GM12878 (cell line): Measurements from ENCODE around the gene CLBA1. TPM values are rescaled to one million over a fixed set of nuclear protein-coding genes. Genes with fewer than 3 reads are reported as not detected.

Experiments used
- ATAC-seq: fragments of 200-7000 bp; cut with Tn5 transposase; 3 replicates; pipeline ENCODE4 v1.9.1; 2020; ENCODE audit warnings: mild to moderate bottlenecking, moderate library complexity
- BruUV-seq: library from RNA; stranded (reverse); fragments of 400-500 nt; replicated peaks from 2 replicates; lab custom pipeline; 2021; lab: Mats Ljungman, UMichigan
- CTCF ChIA-PET: fragments of 300-600 bp; sonication (Branson Sonifier 250); formaldehyde crosslinking; extraction: SDS; loops from one replicate; lab custom pipeline; 2021; ENCODE audit warnings: inconsistent platforms; lab: Yijun Ruan, JAX
- POLR2A ChIA-PET: fragments of 350-600 bp; formaldehyde crosslinking; extraction: SDS; loops from one replicate; lab custom pipeline; 2021; ENCODE audit warnings: inconsistent platforms; lab: Charles Lee
- RAD21 ChIA-PET: fragments of 300-600 bp; sonication (Branson Sonifier 250); formaldehyde crosslinking; loops from one replicate; lab custom pipeline; 2023; ENCODE audit warnings: antibody characterized with exemption; ENCODE audit not compliant: unreplicated experiment; lab: Charles Lee
- SMC1A ChIA-PET: fragments of 300-600 bp; sonication (Branson Sonifier 250); formaldehyde crosslinking; loops from one replicate; lab custom pipeline; 2023; ENCODE audit not compliant: unreplicated experiment, uncharacterized antibody; lab: Charles Lee
- DNase-seq: peaks from one replicate; pipeline ENCODE4 v3.0.0-alpha.2; 2011; ENCODE audit warnings: low read depth, low spot score
- FAIRE-seq: peaks from 3 replicates; lab custom pipeline; 2011; peaks lifted over from hg19 to GRCh38; lab: Jason Lieb, UNC
- H2AFZ ChIP-seq: 2 replicates; pipeline ENCODE4 v1.6.0; 2011; ENCODE audit warnings: low read depth, low read length, control low read depth; ENCODE audit not compliant: control insufficient read depth
- H3K27ac ChIP-seq: 2 replicates; pipeline ENCODE4 v1.5.1; 2011; ENCODE audit warnings: control low read depth; ENCODE audit not compliant: control insufficient read depth, insufficient read depth
- H3K27me3 ChIP-seq, 2 experiments: replicated peaks in 1 of 2; 2 replicates each; pipeline versions ENCODE4 v1.6.0 to v1.6.1; 2011; ENCODE audit warnings: low read length in 1 of 2; ENCODE audit not compliant: control insufficient read depth in 2 of 2, insufficient read depth in 2 of 2
- H3K36me3 ChIP-seq, 2 experiments: 2 replicates each; pipeline ENCODE4 v1.5.1; 2011; ENCODE audit warnings: low read length in 1 of 2; ENCODE audit not compliant: control insufficient read depth in 2 of 2, insufficient read depth in 2 of 2
- H3K4me1 ChIP-seq: 2 replicates; pipeline ENCODE4 v1.6.1; 2011; ENCODE audit warnings: mild to moderate bottlenecking, low read length, moderate library complexity, mixed read lengths; ENCODE audit not compliant: control insufficient read depth, insufficient read depth
- H3K4me2 ChIP-seq: 2 replicates; pipeline ENCODE4 v1.6.0; 2011; ENCODE audit warnings: control low read depth; ENCODE audit not compliant: control insufficient read depth, insufficient read depth
- H3K4me3 ChIP-seq: fragments of 200-600 bp; sonication (generic); 2 replicates; pipeline ENCODE4 v1.5.1; 2016
- H3K79me2 ChIP-seq: 2 replicates; pipeline ENCODE4 v1.6.0; 2011; ENCODE audit warnings: low read length; ENCODE audit not compliant: control insufficient read depth, insufficient read depth
- H3K9ac ChIP-seq: 2 replicates; pipeline ENCODE4 v1.8.0; 2011; ENCODE audit warnings: low read length, control low read depth, mixed read lengths; ENCODE audit not compliant: control insufficient read depth, insufficient read depth
- H3K9me3 ChIP-seq: replicated peaks from 3 replicates; pipeline ENCODE4 v1.5.1; 2011; ENCODE audit warnings: mild to moderate bottlenecking, low read length; ENCODE audit not compliant: control insufficient read depth, insufficient read depth
- H4K20me1 ChIP-seq: 2 replicates; pipeline ENCODE4 v1.6.0; 2011; ENCODE audit not compliant: control insufficient read depth, insufficient read depth
- BCL11A ChIP-seq: IDR thresholded peaks from 2 replicates; pipeline ENCODE4 v1.6.1; 2011; ENCODE audit warnings: low read depth, low read length
- KAT2A ChIP-seq: conservative IDR thresholded peaks from 2 replicates; pipeline ENCODE4 v1.6.1; 2011; ENCODE audit warnings: low read depth, low read length; ENCODE audit not compliant: control insufficient read depth
- POLR2A ChIP-seq: IDR thresholded peaks from 2 replicates; pipeline ENCODE4 v1.6.1; 2011; ENCODE audit warnings: low read depth, mild to moderate bottlenecking, low read length
- WGBS: methylation state at CpG from one replicate; pipeline ENCODE4 v1.1.6; 2016; ENCODE audit warnings: low lambda C conversion rate; ENCODE audit not compliant: insufficient replicate concordance, insufficient coverage; ENCODE audit errors: missing lambda C conversion rate; 5-methylcytosine and 5-hydroxymethylcytosine counted together
- in situ Hi-C: fragments of 300-500 bp; cut with MboI; formaldehyde crosslinking; loops from 9 replicates; pipeline ENCODE4 v1.14.3; 2018; ENCODE audit warnings: mixed read lengths
- intact Hi-C: fragments of 100-400 bp; cut with micrococcal nuclease; formaldehyde crosslinking; loops from one replicate; pipeline ENCODE4 v1.14.2; 2022; ENCODE audit not compliant: unreplicated experiment
- polyA plus RNA-seq, 11 experiments: library from polyadenylated mRNA; depleted of rRNA in 4 of 11; unstranded in 6 of 11; stranded (reverse) in 5 of 11; fragments of >200 nt; fragmentation: Nextera tagmentation in 4 of 11; fragmentation: Illumina TruSeq in 1 of 11; extraction: Ambion mirVana in 4 of 11; extraction: Trizol in 1 of 11; gene quantifications; 1 replicate in 1 of 11; 2 replicates in 10 of 11; pipeline versions ENCODE4 v1.2.1 to v1.2.3, GENCODE V29; 2011 to 2016; ENCODE audit warnings: inconsistent platforms in 2 of 11, missing spikeins in 2 of 11, low read depth in 1 of 11
- total RNA-seq, 4 experiments: library from RNA; depleted of rRNA in 3 of 4; stranded (reverse); fragments of >200 nt in 3 of 4; fragmentation: Illumina TruSeq in 1 of 4; extraction: Trizol in 1 of 4; gene quantifications; 2 replicates each; pipeline versions ENCODE4 v1.2.1 to v1.2.3, GENCODE V29; 2013 to 2021
- TF ChIP-seq, protein P1 (sequence below): IDR thresholded peaks from 2 replicates; pipeline ENCODE4 v1.6.1; 2011; ENCODE audit warnings: borderline replicate concordance, low read depth, mild to moderate bottlenecking, moderate library complexity, mixed read lengths, low read length; ENCODE audit not compliant: insufficient read depth; ENCODE audit errors: extremely low read length
- TF ChIP-seq, protein P2 (sequence below): fragments of 450-650 bp; formaldehyde crosslinking; IDR thresholded peaks from 2 replicates; pipeline ENCODE4 v1.4.0; 2020; ENCODE audit warnings: mild to moderate bottlenecking, moderate library complexity
- TF ChIP-seq, protein P3 (sequence below): fragments of 450-650 bp; IDR thresholded peaks from 2 replicates; pipeline ENCODE4 v1.6.1; 2018; ENCODE audit warnings: mild to moderate bottlenecking, low read depth, moderate library complexity; ENCODE audit not compliant: partially characterized antibody
- TF ChIP-seq, protein P4 (sequence below): IDR thresholded peaks from 2 replicates; pipeline ENCODE4 v1.6.1; 2011; ENCODE audit warnings: low read depth, mild to moderate bottlenecking, low read length, moderate library complexity, borderline replicate concordance; ENCODE audit errors: extremely low read depth

CLBA1 gene
- total and polyA plus RNA-seq, 10 of the 15 experiments (the other 5 are each of a cell fraction or from before 2014, with no cell fraction given), result 0.07 to 1.1 (median 0.62) TPM; not detected in 1

DNA sequence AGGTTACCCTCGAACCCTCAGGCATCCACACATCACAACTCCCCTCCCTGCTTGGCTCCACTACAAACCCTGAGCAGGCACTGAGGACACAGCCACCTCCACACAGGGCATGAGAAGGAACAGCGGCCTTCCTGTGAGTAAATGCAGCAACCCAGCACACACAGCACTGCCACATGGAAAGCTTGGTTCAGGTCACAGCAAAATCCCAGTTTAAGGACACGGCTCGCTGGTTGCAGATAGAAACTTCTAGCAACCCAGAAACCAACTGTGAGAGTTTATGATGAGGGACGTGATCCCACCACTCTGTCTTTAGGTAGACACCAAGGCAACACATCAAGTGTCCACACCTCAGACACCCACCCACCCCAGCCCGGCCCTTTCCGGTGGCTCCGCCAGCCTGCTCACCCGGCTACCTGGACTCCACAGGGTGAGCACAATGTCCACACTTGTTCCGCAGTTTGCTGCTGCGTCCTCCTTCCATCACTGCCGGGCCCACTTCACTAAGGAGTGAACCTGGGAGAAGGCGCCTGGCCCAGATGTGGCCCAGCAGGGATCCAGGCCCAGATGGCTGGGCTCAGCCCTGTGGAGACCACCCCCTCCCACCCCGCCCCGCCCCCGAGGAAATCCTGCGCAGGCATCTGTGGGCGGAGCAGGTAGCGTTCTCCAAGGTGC, 22.1 kb downstream of the CLBA1 start:
- Histone ChIP-seq H3K36me3 (peaks cover 31 to 48% of the 10 kb centered on the region in 2 experiments), H3K27me3 (no peaks in the 10 kb centered on the region), H4K20me1 (no peaks in the 10 kb centered on the region; the same call in none of the 2 replicates), H3K9me3 (no peaks in the 10 kb centered on the region), H3K79me2 (peaks cover 34% of the 10 kb centered on the region), H3K27ac (no peak overlapping the region), H2AFZ (no peak overlapping the region), H3K4me1 (no peaks in the 10 kb centered on the region), H3K4me2 (no peak overlapping the region), H3K9ac (no peak overlapping the region), H3K4me3 (no peak overlapping the region)
- SMC1A ChIA-PET, result no interaction called here
- RAD21 ChIA-PET, result no interaction called here
- in situ Hi-C loops (no loop called here), intact Hi-C loops (no loop called here)
- 100% methylated on average over 14 of the region's 19 CpGs for WGBS
- no peak for DNase-seq
- TF ChIP-seq POLR2A (peak; percentile 64; the same call in 1 of the 2 replicates), BCL11A (no peak)
- no peak for FAIRE-seq
- no TSS peak for BruUV-seq
- POLR2A ChIA-PET, result no interaction called here
- ATAC-seq, result no peak
- CTCF ChIA-PET, result interaction anchor here (0.7 kb wide), 1 partner anchor 77 kb away, joined by 3 read pairs; no protein-coding TSS in a partner anchor

DNA sequence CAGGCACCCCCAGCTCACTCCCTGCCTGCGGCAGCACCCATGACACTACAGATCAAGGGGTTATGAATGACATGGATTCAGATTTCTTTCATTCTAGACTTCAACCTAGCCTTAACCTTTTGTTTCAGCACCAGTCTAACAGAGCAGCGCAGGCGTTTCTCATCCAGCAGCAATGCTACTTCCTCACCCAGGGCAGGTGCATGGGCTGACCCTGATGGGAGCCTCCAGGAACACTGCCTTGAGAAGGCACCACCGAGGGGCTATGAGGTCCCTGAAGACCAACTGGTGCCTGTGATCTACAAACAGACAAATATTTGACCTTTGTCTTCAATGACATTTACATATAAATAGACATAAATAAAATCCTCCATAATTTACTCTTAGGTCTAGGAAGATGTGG, 24.5 kb downstream of the CLBA1 start:
- ChIA-PET POLR2A (no interaction called here), CTCF (no interaction called here), SMC1A (no interaction called here), RAD21 (no interaction called here)
- Histone ChIP-seq H3K9ac (no peak overlapping the region), H3K4me2 (no peak overlapping the region), H3K4me1 (peaks cover 16% of the 10 kb centered on the region), H3K4me3 (no peak overlapping the region), H3K27ac (no peak overlapping the region), H3K27me3 (no peaks in the 10 kb centered on the region), H2AFZ (no peak overlapping the region), H3K36me3 (peaks cover 41 to 52% of the 10 kb centered on the region in 2 experiments), H4K20me1 (no peaks in the 10 kb centered on the region; the same call in none of the 2 replicates), H3K79me2 (peaks cover 58% of the 10 kb centered on the region), H3K9me3 (no peaks in the 10 kb centered on the region)
- in situ Hi-C loops, result no loop called here
- FAIRE-seq (no peak), DNase-seq (no peak), ATAC-seq (no peak)
- intact Hi-C loops, result no loop called here
- BruUV-seq, result no TSS peak
- 80% methylated on average over 4 of the region's 4 CpGs for WGBS
- TF ChIP-seq, protein P1, sequence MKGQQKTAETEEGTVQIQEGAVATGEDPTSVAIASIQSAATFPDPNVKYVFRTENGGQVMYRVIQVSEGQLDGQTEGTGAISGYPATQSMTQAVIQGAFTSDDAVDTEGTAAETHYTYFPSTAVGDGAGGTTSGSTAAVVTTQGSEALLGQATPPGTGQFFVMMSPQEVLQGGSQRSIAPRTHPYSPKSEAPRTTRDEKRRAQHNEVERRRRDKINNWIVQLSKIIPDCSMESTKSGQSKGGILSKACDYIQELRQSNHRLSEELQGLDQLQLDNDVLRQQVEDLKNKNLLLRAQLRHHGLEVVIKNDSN, result no peak
- TF ChIP-seq, protein P2, sequence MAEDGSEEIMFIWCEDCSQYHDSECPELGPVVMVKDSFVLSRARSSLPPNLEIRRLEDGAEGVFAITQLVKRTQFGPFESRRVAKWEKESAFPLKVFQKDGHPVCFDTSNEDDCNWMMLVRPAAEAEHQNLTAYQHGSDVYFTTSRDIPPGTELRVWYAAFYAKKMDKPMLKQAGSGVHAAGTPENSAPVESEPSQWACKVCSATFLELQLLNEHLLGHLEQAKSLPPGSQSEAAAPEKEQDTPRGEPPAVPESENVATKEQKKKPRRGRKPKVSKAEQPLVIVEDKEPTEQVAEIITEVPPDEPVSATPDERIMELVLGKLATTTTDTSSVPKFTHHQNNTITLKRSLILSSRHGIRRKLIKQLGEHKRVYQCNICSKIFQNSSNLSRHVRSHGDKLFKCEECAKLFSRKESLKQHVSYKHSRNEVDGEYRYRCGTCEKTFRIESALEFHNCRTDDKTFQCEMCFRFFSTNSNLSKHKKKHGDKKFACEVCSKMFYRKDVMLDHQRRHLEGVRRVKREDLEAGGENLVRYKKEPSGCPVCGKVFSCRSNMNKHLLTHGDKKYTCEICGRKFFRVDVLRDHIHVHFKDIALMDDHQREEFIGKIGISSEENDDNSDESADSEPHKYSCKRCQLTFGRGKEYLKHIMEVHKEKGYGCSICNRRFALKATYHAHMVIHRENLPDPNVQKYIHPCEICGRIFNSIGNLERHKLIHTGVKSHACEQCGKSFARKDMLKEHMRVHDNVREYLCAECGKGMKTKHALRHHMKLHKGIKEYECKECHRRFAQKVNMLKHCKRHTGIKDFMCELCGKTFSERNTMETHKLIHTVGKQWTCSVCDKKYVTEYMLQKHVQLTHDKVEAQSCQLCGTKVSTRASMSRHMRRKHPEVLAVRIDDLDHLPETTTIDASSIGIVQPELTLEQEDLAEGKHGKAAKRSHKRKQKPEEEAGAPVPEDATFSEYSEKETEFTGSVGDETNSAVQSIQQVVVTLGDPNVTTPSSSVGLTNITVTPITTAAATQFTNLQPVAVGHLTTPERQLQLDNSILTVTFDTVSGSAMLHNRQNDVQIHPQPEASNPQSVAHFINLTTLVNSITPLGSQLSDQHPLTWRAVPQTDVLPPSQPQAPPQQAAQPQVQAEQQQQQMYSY (CRISPR knock-in tag), result no peak
- TF ChIP-seq, protein P3, sequence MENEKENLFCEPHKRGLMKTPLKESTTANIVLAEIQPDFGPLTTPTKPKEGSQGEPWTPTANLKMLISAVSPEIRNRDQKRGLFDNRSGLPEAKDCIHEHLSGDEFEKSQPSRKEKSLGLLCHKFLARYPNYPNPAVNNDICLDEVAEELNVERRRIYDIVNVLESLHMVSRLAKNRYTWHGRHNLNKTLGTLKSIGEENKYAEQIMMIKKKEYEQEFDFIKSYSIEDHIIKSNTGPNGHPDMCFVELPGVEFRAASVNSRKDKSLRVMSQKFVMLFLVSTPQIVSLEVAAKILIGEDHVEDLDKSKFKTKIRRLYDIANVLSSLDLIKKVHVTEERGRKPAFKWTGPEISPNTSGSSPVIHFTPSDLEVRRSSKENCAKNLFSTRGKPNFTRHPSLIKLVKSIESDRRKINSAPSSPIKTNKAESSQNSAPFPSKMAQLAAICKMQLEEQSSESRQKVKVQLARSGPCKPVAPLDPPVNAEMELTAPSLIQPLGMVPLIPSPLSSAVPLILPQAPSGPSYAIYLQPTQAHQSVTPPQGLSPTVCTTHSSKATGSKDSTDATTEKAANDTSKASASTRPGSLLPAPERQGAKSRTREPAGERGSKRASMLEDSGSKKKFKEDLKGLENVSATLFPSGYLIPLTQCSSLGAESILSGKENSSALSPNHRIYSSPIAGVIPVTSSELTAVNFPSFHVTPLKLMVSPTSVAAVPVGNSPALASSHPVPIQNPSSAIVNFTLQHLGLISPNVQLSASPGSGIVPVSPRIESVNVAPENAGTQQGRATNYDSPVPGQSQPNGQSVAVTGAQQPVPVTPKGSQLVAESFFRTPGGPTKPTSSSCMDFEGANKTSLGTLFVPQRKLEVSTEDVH, result no peak
- TF ChIP-seq, protein P4, sequence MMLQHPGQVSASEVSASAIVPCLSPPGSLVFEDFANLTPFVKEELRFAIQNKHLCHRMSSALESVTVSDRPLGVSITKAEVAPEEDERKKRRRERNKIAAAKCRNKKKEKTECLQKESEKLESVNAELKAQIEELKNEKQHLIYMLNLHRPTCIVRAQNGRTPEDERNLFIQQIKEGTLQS, result no peak
- TF ChIP-seq KAT2A, result no peak
